ENCODE measurements around the gene KBTBD7. TPM values are rescaled to one million over a fixed set of nuclear protein-coding genes. Genes with fewer than 3 reads are reported as not detected.

Gene KBTBD7
- total and polyA plus RNA-seq, 2 of the 8 experiments (the other 6 are each of a cell fraction or from before 2014, with no cell fraction given): 10.2 to 17.4 TPM

GRCh38 chr13:41162151-41162550, 32.2 kb downstream of the KBTBD7 start:
- no peak overlapping the region for H2BK5ac ChIP-seq (ENCODE audit: low read depth, low read length)
- H2BK12ac ChIP-seq (ENCODE audit: low read depth, low read length): no peak overlapping the region
- H3K27me3 ChIP-seq (replicated peaks in 1 of 4; ENCODE audit: control insufficient read depth in 3 of 4, extremely low read depth in 1 of 4, insufficient read depth in 3 of 4, low read length in 3 of 4): no peaks in the 10 kb centered on the region
- ChIA-PET POLR2A (ENCODE audit: partially characterized antibody) (no interaction called here), CTCF (ENCODE audit: partially characterized antibody) (interaction anchor here (1.7 kb wide), 1 partner anchor 10 kb away, joined by 6 read pairs; no protein-coding TSS in a partner anchor)
- no peak overlapping the region for H2BK20ac ChIP-seq (ENCODE audit: low read length)
- no peak overlapping the region for H3K14ac ChIP-seq (ENCODE audit: insufficient read length)
- H3K36me3 ChIP-seq (ENCODE audit: control insufficient read depth in 2 of 4, insufficient read depth in 4 of 4, low read length in 3 of 4): no peaks in the 10 kb centered on the region; a peak in 1 of 8 replicates
- no peak overlapping the region for H2BK120ac ChIP-seq (replicated peaks; ENCODE audit: low read depth, low read length)
- H2AFZ ChIP-seq (ENCODE audit: low read length): no peak overlapping the region
- no peak overlapping the region for H3K18ac ChIP-seq (ENCODE audit: extremely low read depth, low read length)
- H2BK15ac ChIP-seq (ENCODE audit: low read length): no peak overlapping the region
- FAIRE-seq (no peak), DNase-seq (ENCODE audit: low read depth in 1 of 2, low spot score in 2 of 2) (no peak)
- H3K79me2 ChIP-seq (ENCODE audit: control insufficient read depth in 1 of 2, insufficient read depth in 2 of 2, low read length in 2 of 2): no peaks in the 10 kb centered on the region
- no peak overlapping the region for H3K4ac ChIP-seq (replicated peaks; ENCODE audit: insufficient read length, low read depth, low read length)
- WGBS, 2 experiments (ENCODE audit: extremely low coverage in 1 of 2, insufficient coverage in 1 of 2, insufficient read length in 1 of 2, insufficient replicate concordance in 2 of 2, low coverage in 1 of 2, low lambda C conversion rate in 2 of 2, missing lambda C conversion rate in 1 of 2): 85% methylated on average over 3 of the region's 3 CpGs; no CpG with 5 or more reads in 1 of the 2 experiments
- peaks cover 1 to 10% (median 4%) of the 10 kb centered on the region in 4 experiments; a peak in 4 of 7 replicates for H3K4me1 ChIP-seq (replicated peaks in 1 of 4; ENCODE audit: control insufficient read depth in 3 of 4, insufficient read depth in 4 of 4, low read length in 3 of 4)
- H3K27ac ChIP-seq (ENCODE audit: low read depth, low read length): no peak overlapping the region
- H3K4me2 ChIP-seq (ENCODE audit: insufficient read depth in 1 of 2, low read depth in 2 of 2, low read length in 2 of 2): no peak overlapping the region
- H3K9ac ChIP-seq (replicated peaks in 1 of 4; ENCODE audit: extremely low read depth in 1 of 4, low read depth in 3 of 4, low read length in 3 of 4): no peak overlapping the region
- H3K9me3 ChIP-seq (ENCODE audit: insufficient read depth in 2 of 2, low read depth in 1 of 2, low read length in 1 of 2): no peaks in the 10 kb centered on the region
- H4K91ac ChIP-seq (replicated peaks; ENCODE audit: insufficient read length, low read length): no peak overlapping the region
- H4K20me1 ChIP-seq (replicated peaks in 1 of 2; ENCODE audit: control insufficient read depth in 1 of 2, insufficient read depth in 2 of 2, low read length in 2 of 2): no peaks in the 10 kb centered on the region
- H3K79me1 ChIP-seq (ENCODE audit: low read depth, low read length): no peaks in the 10 kb centered on the region
- H2AK5ac ChIP-seq (ENCODE audit: low read depth, low read length): no peak overlapping the region
- H3K23me2 ChIP-seq (ENCODE audit: low read depth, low read length): no peaks in the 10 kb centered on the region
- H3K56ac ChIP-seq (replicated peaks; ENCODE audit: insufficient read length, low read depth, low read length): no peak overlapping the region
- no peak overlapping the region for H3K4me3 ChIP-seq (ENCODE audit: extremely low read depth in 1 of 4, insufficient read depth in 2 of 4, low read depth in 3 of 4, low read length in 4 of 4)
- H4K5ac ChIP-seq (ENCODE audit: insufficient read length, low read depth, low read length): no peak overlapping the region
- H4K8ac ChIP-seq (ENCODE audit: extremely low read depth, insufficient read depth, low read length): no peak overlapping the region
- H3K23ac ChIP-seq (ENCODE audit: insufficient read length): no peak overlapping the region
- TF ChIP-seq TCF12 (IDR thresholded peaks at IDR 0.05; ENCODE audit: low read depth, low read length) (no peak), ASH2L (IDR thresholded peaks at IDR 0.05; ENCODE audit: low read length) (no peak), PHF8 (conservative IDR thresholded peaks at IDR 0.05; ENCODE audit: low read depth, low read length) (no peak), CEBPB (IDR thresholded peaks at IDR 0.05; ENCODE audit: low read depth, low read length) (no peak), MAX (IDR thresholded peaks at IDR 0.05) (no peak)
